NT2/D1 (cell line): ENCODE measurements around the gene SQOR.

Experiments
- DNase-seq: peaks from one replicate; pipeline ENCODE4 v3.0.0-alpha.2; 2011; ENCODE audit warnings: low read depth, low spot score
- H3K27me3 ChIP-seq: 2 replicates; pipeline ENCODE4 v1.6.0; 2011; ENCODE audit warnings: mild to moderate bottlenecking; ENCODE audit not compliant: insufficient read length, insufficient read depth
- H3K36me3 ChIP-seq: 2 replicates; pipeline ENCODE4 v1.6.1; 2011; ENCODE audit warnings: mild to moderate bottlenecking, low read length, mixed read lengths; ENCODE audit not compliant: insufficient read depth, insufficient read length
- H3K4me1 ChIP-seq: 2 replicates; pipeline ENCODE4 v1.5.1; 2011; ENCODE audit not compliant: insufficient read depth, insufficient read length
- H3K4me3 ChIP-seq: 2 replicates; pipeline ENCODE4 v1.5.1; 2011; ENCODE audit warnings: low read depth; ENCODE audit not compliant: insufficient read length
- H3K9ac ChIP-seq: 2 replicates; pipeline ENCODE4 v1.6.0; 2011; ENCODE audit warnings: low read depth; ENCODE audit not compliant: insufficient read length
- H3K9me3 ChIP-seq: 2 replicates; pipeline ENCODE4 v1.5.1; 2011; ENCODE audit warnings: mild to moderate bottlenecking, low read length; ENCODE audit not compliant: insufficient read depth
- SUZ12 ChIP-seq: IDR thresholded peaks from 2 replicates; pipeline ENCODE4 v1.6.1; 2011; ENCODE audit not compliant: insufficient read length, insufficient read depth; ENCODE audit errors: extremely low read depth
- YY1 ChIP-seq: IDR thresholded peaks from 2 replicates; pipeline ENCODE4 v1.6.1; 2011; ENCODE audit not compliant: insufficient read length, insufficient read depth
- ZNF274 ChIP-seq: IDR thresholded peaks from 2 replicates; pipeline ENCODE4 v1.6.1; 2011; ENCODE audit warnings: mild to moderate bottlenecking, low read depth, low read length

The SQOR gene

DNA sequence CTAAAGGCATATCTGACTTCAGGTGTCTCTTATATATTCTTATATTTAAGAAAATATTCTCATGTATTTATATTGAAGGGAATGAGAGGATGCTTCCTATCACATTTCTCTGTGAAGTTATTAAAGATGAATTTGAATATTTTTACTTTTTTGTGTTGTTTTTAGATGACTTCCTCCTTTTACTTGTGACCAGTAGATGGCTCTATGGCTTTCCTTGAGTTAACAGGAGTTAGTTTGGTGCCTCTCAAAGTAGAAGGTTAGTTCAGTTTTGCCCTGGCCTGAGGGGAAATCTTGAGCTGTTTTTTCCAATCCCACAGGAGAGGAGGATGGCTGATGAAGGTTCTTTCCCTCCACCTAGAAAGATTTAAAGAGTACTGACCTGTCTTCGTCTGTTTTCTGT is 80.7 kb downstream of the SQOR start:
- Histone ChIP-seq H3K36me3 (no peaks in the 10 kb centered on the region), H3K4me3 (no peak overlapping the region), H3K9ac (no peak overlapping the region), H3K9me3 (no peaks in the 10 kb centered on the region), H3K27me3 (peaks cover 2% of the 10 kb centered on the region), H3K4me1 (no peaks in the 10 kb centered on the region)
- TF ChIP-seq YY1 (no peak), SUZ12 (no peak), ZNF274 (no peak)
- DNase-seq, result no peak

DNA sequence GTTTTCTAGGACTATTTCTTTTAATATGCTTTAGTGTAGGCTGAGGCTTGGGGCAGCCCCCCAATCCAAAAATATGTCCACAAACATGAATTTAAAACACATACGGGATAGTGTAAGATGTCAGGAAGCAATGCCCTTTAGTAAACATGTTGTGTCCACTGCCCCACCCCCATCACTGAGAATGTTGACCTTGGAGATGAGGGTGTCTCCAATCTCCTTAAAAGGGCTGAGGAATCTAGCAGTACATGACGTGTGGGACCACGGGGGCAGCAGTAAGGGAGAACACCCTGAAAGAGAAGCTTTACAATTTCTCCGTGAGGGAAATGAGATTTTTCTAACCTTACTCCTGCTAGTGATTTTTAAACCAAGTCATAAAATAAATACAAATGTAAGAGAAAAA is 84.7 kb downstream of the SQOR start:
- no peak overlapping the region for H3K9ac ChIP-seq
- H3K9me3 ChIP-seq, result no peaks in the 10 kb centered on the region
- H3K4me1 ChIP-seq, result no peaks in the 10 kb centered on the region
- TF ChIP-seq YY1 (no peak), ZNF274 (no peak), SUZ12 (no peak)
- H3K4me3 ChIP-seq, result no peak overlapping the region
- no peak for DNase-seq
- peaks cover 2% of the 10 kb centered on the region for H3K27me3 ChIP-seq
- no peaks in the 10 kb centered on the region for H3K36me3 ChIP-seq

DNA sequence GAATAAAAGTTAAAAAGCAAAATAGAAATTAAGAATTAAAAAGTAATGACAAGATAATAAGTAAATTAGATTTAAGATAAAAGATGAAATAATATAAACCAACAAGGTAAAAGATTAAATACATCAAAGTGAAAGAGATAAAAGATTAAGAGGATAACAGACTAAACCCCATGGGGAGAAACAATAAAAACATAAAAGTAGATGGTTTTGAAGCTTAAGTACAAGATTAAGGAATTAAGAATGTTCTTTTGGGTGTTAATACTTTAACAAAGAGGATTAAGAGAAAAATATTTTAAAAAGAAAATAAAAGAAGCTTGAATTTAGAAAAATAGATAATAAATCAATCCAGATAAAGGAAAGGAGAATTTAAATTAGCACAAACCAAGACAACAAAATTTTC is 85.4 kb downstream of the SQOR start:
- no peaks in the 10 kb centered on the region for H3K9me3 ChIP-seq
- H3K4me1 ChIP-seq, result no peaks in the 10 kb centered on the region
- no peak for DNase-seq
- H3K27me3 ChIP-seq, result no peaks in the 10 kb centered on the region
- H3K9ac ChIP-seq, result no peak overlapping the region
- H3K36me3 ChIP-seq, result no peaks in the 10 kb centered on the region
- TF ChIP-seq YY1 (no peak), SUZ12 (no peak), ZNF274 (no peak)
- no peak overlapping the region for H3K4me3 ChIP-seq

DNA sequence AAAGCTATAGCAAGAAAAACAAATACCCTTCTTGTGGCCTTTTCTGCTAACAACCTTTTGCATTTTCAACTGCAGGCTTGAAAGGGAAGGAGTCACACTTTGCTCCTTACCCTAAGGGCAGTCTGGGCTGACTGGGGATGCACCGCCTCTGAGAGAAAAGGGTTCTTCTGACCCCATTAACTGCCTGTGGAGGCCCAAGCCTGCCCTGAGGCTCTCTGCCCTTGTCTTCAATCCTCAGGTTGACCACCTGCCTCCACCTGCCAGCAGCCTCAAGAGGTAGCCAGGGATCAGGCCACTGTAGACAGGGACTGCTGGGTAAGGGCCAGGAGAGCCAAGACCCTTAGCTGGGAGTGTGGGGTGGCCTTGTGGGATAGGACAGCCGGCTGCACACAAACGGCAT is 93.8 kb downstream of the SQOR start:
- no peaks in the 10 kb centered on the region for H3K36me3 ChIP-seq
- no peaks in the 10 kb centered on the region for H3K9me3 ChIP-seq
- no peaks in the 10 kb centered on the region for H3K27me3 ChIP-seq
- H3K9ac ChIP-seq, result no peak overlapping the region
- H3K4me3 ChIP-seq, result no peak overlapping the region
- peaks cover 4% of the 10 kb centered on the region for H3K4me1 ChIP-seq
- TF ChIP-seq SUZ12 (no peak), YY1 (no peak), ZNF274 (no peak)
- no peak for DNase-seq

DNA sequence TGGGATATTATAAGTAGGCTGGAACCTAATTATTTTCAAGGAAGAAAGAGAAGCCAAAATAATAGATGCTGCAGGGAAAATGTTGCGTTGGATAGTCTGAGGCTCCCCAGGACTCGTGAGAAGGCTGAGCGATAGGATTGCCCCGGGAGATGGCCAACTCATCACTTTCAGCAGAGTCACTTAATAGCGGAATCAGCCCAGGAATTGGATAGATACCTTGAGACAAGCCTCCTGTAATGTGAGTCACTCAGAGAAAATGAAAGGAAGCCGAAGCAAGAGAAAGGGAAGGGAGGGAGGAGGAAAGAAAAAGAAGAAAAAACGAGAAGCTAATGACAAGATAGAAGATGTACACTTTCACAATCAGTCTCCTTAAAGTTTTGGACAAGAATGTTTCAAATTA is 94.3 kb downstream of the SQOR start:
- no peak for DNase-seq
- Histone ChIP-seq H3K9me3 (no peaks in the 10 kb centered on the region), H3K36me3 (no peaks in the 10 kb centered on the region), H3K9ac (no peak overlapping the region), H3K4me3 (no peak overlapping the region), H3K4me1 (peaks cover 4% of the 10 kb centered on the region), H3K27me3 (no peaks in the 10 kb centered on the region)
- no peak for TF ChIP-seq ZNF274

DNA sequence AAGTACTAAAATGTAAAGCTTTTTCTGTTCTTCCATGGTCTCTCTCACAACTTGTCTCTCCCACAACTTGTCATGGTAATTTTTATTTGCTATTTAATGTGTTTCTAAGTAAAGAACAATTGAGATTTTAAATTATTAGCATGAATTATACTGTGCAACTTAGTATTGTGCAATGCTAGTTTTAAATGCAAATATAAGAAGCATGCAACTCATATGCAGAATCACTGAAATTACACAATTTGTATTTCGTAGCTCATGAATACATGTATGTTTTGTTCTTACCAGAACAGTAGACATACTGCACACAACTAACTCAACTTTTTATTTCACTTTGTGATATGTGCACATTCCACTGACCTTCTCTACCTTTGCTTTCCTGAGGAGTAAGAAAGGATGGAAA is 96.5 kb downstream of the SQOR start:
- Histone ChIP-seq H3K9me3 (no peaks in the 10 kb centered on the region), H3K27me3 (no peaks in the 10 kb centered on the region), H3K9ac (no peak overlapping the region), H3K4me1 (peaks cover 4% of the 10 kb centered on the region), H3K36me3 (no peaks in the 10 kb centered on the region), H3K4me3 (no peak overlapping the region)
- DNase-seq, result no peak
- TF ChIP-seq SUZ12 (no peak), ZNF274 (no peak), YY1 (no peak)

DNA sequence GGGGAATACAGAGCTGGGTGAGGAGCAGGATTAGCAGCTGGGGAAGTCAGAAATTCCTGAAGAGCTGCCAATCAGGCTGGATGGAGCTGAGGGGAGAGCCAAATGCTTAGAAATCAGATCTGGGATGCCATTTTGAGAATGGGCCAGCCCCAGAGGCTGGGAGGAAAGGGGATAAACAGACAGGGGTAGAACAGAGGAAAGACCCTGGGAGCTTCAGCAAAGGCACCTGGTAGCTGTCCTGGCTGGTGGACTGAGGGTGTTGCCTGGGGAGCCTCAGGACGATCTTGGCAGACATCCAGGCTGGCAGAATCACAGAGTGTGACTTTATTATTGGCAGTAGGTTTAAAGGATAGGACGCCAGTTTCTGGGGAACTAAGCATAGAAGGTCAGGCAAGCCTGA is 97.8 kb downstream of the SQOR start:
- no peak for DNase-seq
- no peak overlapping the region for H3K9ac ChIP-seq
- TF ChIP-seq SUZ12, result no peak
- no peak for TF ChIP-seq YY1
- no peaks in the 10 kb centered on the region for H3K27me3 ChIP-seq
- H3K4me3 ChIP-seq, result no peak overlapping the region
- H3K36me3 ChIP-seq, result no peaks in the 10 kb centered on the region
- peaks cover 2% of the 10 kb centered on the region for H3K4me1 ChIP-seq
- H3K9me3 ChIP-seq, result no peaks in the 10 kb centered on the region

DNA sequence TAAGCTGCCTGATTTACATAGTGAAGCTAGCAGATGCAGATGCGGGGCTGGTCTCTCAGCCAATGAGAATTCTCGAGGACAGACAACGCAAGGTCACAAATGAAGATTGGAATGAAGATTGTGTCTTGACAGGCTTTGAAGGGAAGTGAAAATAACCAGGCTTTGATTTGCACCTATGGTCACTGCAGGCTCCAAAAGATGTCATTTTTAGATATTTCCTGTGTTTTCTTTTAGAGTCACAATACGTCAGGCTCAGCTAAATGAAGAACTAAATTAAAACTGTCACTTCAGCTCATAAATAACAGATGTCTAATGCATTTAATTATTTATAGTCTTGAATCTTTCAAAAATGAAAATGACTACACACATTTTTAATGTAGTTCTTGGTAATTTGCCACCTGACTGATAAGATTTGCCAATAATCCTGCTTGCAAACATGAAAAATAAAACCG is 99.5 kb downstream of the SQOR start:
- Histone ChIP-seq H3K36me3 (no peaks in the 10 kb centered on the region), H3K9me3 (no peaks in the 10 kb centered on the region), H3K4me3 (no peak overlapping the region), H3K27me3 (no peaks in the 10 kb centered on the region), H3K9ac (no peak overlapping the region), H3K4me1 (no peaks in the 10 kb centered on the region)
- no peak for TF ChIP-seq SUZ12
- no peak for DNase-seq
